OCI-LY1 (cell line): ENCODE measurements around the gene DAZL.
"Not testable (repeated sequence)": the region's sequence is repeated elsewhere in the genome, so short reads cannot be mapped to it uniquely, and the experiment has no call there.

Source experiments
- H2AFZ ChIP-seq: fragments of 200-600 bp; sonication (generic), shearing (Covaris generic); 2 replicates; pipeline ENCODE4 v1.6.0; 2014; ENCODE audit warnings: antibody characterized with exemption, mild to moderate bottlenecking, low read length
- H3F3A ChIP-seq: fragments of 200-600 bp; sonication (generic), shearing (Covaris generic); 2 replicates; pipeline ENCODE4 v1.6.0; 2014; ENCODE audit warnings: mild to moderate bottlenecking, antibody characterized with exemption, low read length, moderate library complexity; ENCODE audit not compliant: insufficient read depth
- H3K27ac ChIP-seq: fragments of 200-600 bp; sonication (generic); 2 replicates; pipeline ENCODE4 v1.5.1; 2014; ENCODE audit warnings: low read length, mixed run types, mild to moderate bottlenecking, low read depth; ENCODE audit not compliant: poor library complexity, severe bottlenecking
- H3K27me3 ChIP-seq: fragments of 200-600 bp; sonication (generic); 2 replicates; pipeline ENCODE4 v1.6.0; 2014; ENCODE audit warnings: antibody characterized with exemption, mild to moderate bottlenecking, low read length, moderate library complexity; ENCODE audit not compliant: insufficient read depth
- H3K36me3 ChIP-seq: fragments of 200-600 bp; sonication (generic); 2 replicates; pipeline ENCODE4 v1.6.1; 2014; ENCODE audit warnings: mild to moderate bottlenecking, antibody characterized with exemption, low read length, moderate library complexity, mixed read lengths; ENCODE audit not compliant: insufficient read depth
- H3K4me1 ChIP-seq: fragments of 200-600 bp; sonication (generic); 2 replicates; pipeline ENCODE4 v1.5.1; 2014; ENCODE audit warnings: mild to moderate bottlenecking, low read length, moderate library complexity; ENCODE audit not compliant: insufficient read depth, severe bottlenecking
- H3K4me2 ChIP-seq: fragments of 200-600 bp; sonication (generic), shearing (Covaris generic); 2 replicates; pipeline ENCODE4 v1.6.1; 2014; ENCODE audit warnings: low read length
- H3K4me3 ChIP-seq: fragments of 200-600 bp; sonication (generic); 2 replicates; pipeline ENCODE4 v1.5.1; 2014; ENCODE audit warnings: low read length, low read depth, mild to moderate bottlenecking, mixed read lengths; ENCODE audit not compliant: poor library complexity, severe bottlenecking
- H3K79me2 ChIP-seq: fragments of 200-600 bp; shearing (Covaris generic); 2 replicates; pipeline ENCODE4 v1.6.1; 2016; ENCODE audit warnings: mixed run types, low read length, mixed read lengths; ENCODE audit not compliant: insufficient read depth
- H3K9ac ChIP-seq: fragments of 200-600 bp; sonication (generic), shearing (Covaris generic); 2 replicates; pipeline ENCODE4 v1.6.1; 2014; ENCODE audit warnings: mild to moderate bottlenecking, low read length, mixed read lengths
- H3K9me2 ChIP-seq: fragments of 200-600 bp; sonication (generic), shearing (Covaris generic); 2 replicates; pipeline ENCODE4 v1.6.1; 2014; ENCODE audit warnings: low read depth, mild to moderate bottlenecking, low read length, mixed read lengths
- H3K9me3 ChIP-seq: fragments of 200-600 bp; shearing (Covaris generic); 2 replicates; pipeline ENCODE4 v1.6.1; 2014; ENCODE audit warnings: low read length, mixed read lengths
- H4K20me1 ChIP-seq: fragments of 200-600 bp; sonication (generic), shearing (Covaris generic); 2 replicates; pipeline ENCODE4 v1.6.0; 2016; ENCODE audit warnings: mild to moderate bottlenecking, low read length; ENCODE audit not compliant: insufficient read depth
- EZH2 ChIP-seq: fragments of 200-600 bp; sonication (generic), shearing (Covaris generic); IDR thresholded peaks from 2 replicates; pipeline ENCODE4 v1.8.0; 2017; ENCODE audit warnings: borderline replicate concordance, mixed run types, mild to moderate bottlenecking, antibody characterized with exemption, low read length, moderate library complexity, mixed read lengths
- TF ChIP-seq, protein P1 (sequence below): fragments of 200-600 bp; sonication (generic), shearing (Covaris generic); IDR thresholded peaks from 2 replicates; pipeline ENCODE4 v1.5.1; 2017; ENCODE audit warnings: mild to moderate bottlenecking, antibody characterized with exemption, low read length, moderate library complexity, mixed read lengths

DAZL gene

DNA sequence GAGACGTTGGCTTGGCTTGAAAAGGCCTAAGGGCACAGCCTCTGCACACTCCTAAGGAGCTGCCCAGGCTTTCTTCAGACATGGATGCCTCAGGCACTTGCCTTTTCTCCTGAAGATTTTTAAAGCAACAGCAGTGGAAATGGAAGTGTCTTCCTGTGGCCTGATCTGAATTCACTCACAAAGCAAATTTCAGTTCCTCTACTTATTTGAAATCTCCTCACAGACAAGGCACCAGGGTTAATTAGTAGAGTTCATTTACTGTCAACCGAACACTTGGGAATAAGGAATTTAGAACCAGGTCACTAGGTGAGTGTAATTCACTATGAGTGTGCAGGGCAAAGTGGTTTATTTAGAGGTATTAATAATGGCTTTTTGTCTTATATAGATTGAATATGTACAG, 27.2 kb upstream of the DAZL start:
- Histone ChIP-seq H3K27ac (no peak overlapping the region), H3K4me2 (no peak overlapping the region), H2AFZ (no peak overlapping the region), H3K4me3 (no peak overlapping the region), H3K4me1 (no peaks in the 10 kb centered on the region), H3K36me3 (no peaks in the 10 kb centered on the region; the same call in 1 of the 2 replicates), H3K9me3 (peaks cover 4% of the 10 kb centered on the region; the same call in 1 of the 2 replicates), H3K27me3 (no peaks in the 10 kb centered on the region), H3K79me2 (no peaks in the 10 kb centered on the region), H3F3A (no peaks in the 10 kb centered on the region), H3K9ac (no peak overlapping the region), H4K20me1 (no peaks in the 10 kb centered on the region), H3K9me2 (no peaks in the 10 kb centered on the region)
- TF ChIP-seq, protein P1, sequence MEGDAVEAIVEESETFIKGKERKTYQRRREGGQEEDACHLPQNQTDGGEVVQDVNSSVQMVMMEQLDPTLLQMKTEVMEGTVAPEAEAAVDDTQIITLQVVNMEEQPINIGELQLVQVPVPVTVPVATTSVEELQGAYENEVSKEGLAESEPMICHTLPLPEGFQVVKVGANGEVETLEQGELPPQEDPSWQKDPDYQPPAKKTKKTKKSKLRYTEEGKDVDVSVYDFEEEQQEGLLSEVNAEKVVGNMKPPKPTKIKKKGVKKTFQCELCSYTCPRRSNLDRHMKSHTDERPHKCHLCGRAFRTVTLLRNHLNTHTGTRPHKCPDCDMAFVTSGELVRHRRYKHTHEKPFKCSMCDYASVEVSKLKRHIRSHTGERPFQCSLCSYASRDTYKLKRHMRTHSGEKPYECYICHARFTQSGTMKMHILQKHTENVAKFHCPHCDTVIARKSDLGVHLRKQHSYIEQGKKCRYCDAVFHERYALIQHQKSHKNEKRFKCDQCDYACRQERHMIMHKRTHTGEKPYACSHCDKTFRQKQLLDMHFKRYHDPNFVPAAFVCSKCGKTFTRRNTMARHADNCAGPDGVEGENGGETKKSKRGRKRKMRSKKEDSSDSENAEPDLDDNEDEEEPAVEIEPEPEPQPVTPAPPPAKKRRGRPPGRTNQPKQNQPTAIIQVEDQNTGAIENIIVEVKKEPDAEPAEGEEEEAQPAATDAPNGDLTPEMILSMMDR, result no peak
- no peak for TF ChIP-seq EZH2

DNA sequence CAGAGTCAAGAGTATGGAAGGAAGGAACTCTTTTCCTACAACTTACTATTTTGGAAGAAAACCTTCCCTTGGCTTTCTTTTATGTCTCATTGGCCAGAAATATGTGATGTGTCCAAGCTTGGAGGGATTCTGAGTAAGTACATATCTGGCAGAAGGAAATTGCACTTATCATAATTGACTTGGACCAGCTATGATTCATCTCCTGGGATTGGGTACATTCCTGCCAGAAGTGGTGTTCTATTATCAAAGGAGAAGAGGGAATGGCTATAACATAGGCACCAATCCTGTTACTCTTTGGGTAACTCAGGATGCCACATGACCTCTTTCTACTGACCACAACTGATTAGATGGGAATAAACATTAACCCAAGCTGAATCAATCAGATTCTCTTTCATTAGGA, 13.5 kb upstream of the DAZL start:
- Histone ChIP-seq H3K27ac (no peak overlapping the region), H3K4me2 (no peak overlapping the region), H3K27me3 (no peaks in the 10 kb centered on the region), H3K9me2 (no peaks in the 10 kb centered on the region), H3K79me2 (no peaks in the 10 kb centered on the region), H3K9me3 (no peaks in the 10 kb centered on the region), H2AFZ (no peak overlapping the region), H4K20me1 (no peaks in the 10 kb centered on the region), H3F3A (no peaks in the 10 kb centered on the region), H3K4me3 (no peak overlapping the region), H3K36me3 (no peaks in the 10 kb centered on the region), H3K9ac (no peak overlapping the region), H3K4me1 (no peaks in the 10 kb centered on the region)
- no peak for TF ChIP-seq EZH2
- TF ChIP-seq, protein P1, result no peak

DNA sequence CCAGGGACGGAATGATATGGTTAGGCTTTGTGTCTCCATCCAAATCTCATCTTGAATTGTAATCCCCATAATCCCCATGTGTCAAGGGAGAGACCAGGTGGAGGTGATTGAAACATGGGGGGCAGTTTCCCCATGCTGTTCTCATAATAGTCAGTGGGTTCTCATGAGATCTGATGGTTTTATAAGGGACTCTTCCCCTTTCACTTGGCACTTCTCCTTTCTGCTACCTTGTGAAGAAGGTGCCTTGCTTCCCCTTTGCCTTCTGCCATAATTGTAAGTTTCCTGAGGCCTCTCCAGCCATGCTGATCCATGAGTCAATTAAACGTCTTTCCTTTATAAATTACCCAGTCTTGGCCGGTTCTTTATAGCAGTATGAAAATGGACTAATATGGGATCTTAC, 11.9 kb upstream of the DAZL start:
- not testable (repeated sequence) for H3K4me2 ChIP-seq, H3K9me3 ChIP-seq, H3K27ac ChIP-seq, H4K20me1 ChIP-seq, H3K4me3 ChIP-seq, H3K36me3 ChIP-seq, H2AFZ ChIP-seq, H3K27me3 ChIP-seq, H3F3A ChIP-seq, H3K9me2 ChIP-seq, H3K9ac ChIP-seq, H3K79me2 ChIP-seq, H3K4me1 ChIP-seq

- no peak for TF ChIP-seq EZH2
- TF ChIP-seq, protein P1, result no peak
- no peak overlapping the region for H3K27ac ChIP-seq
- H3K4me1 ChIP-seq, result no peaks in the 10 kb centered on the region
- H3K36me3 ChIP-seq, result no peaks in the 10 kb centered on the region
- no peaks in the 10 kb centered on the region for H3K9me3 ChIP-seq
- no peaks in the 10 kb centered on the region for H4K20me1 ChIP-seq
- H3K9me2 ChIP-seq, result no peaks in the 10 kb centered on the region
- H3F3A ChIP-seq, result no peaks in the 10 kb centered on the region
- H2AFZ ChIP-seq, result no peak overlapping the region
- no peak overlapping the region for H3K4me3 ChIP-seq
- no peaks in the 10 kb centered on the region for H3K27me3 ChIP-seq
- no peak overlapping the region for H3K9ac ChIP-seq
- H3K79me2 ChIP-seq, result no peaks in the 10 kb centered on the region
- H3K4me2 ChIP-seq, result no peak overlapping the region
These were observed 10.9 kb upstream of the DAZL start for GRCh38 chr3:16616083-16616482.
